Sigmoid colon (tissue), 4 donors: ENCODE data around the gene RACK1.

Experiments
- EP300 ChIP-seq, 4 donors: sonication (generic); formaldehyde crosslinking; IDR thresholded peaks; one replicate each; pipeline ENCODE4 v1.6.1; 2017; ENCODE audit warnings: antibody characterized with exemption in 4 of 4
- POLR2A ChIP-seq, 2 donors: fragments of 450-650 bp; IDR thresholded peaks; one replicate each; pipeline ENCODE4 v1.6.1; 2016; ENCODE audit warnings: antibody characterized with exemption in 2 of 2, mild to moderate bottlenecking in 2 of 2, moderate library complexity in 2 of 2
- POLR2AphosphoS5 ChIP-seq, 4 donors: sonication (generic); formaldehyde crosslinking; IDR thresholded peaks; one replicate each; pipeline ENCODE4 v1.6.1; 2017; ENCODE audit warnings: antibody characterized with exemption in 4 of 4
- TF ChIP-seq, protein P1 (sequence below), 4 experiments: fragments of 450-650 bp in 3 of 4; fragments of 200-600 bp in 1 of 4; IDR thresholded peaks; one replicate each; pipeline ENCODE4 v1.5.1; 2016 to 2019; ENCODE audit warnings: antibody characterized with exemption in 4 of 4, mild to moderate bottlenecking in 3 of 4, moderate library complexity in 2 of 4

DNA sequence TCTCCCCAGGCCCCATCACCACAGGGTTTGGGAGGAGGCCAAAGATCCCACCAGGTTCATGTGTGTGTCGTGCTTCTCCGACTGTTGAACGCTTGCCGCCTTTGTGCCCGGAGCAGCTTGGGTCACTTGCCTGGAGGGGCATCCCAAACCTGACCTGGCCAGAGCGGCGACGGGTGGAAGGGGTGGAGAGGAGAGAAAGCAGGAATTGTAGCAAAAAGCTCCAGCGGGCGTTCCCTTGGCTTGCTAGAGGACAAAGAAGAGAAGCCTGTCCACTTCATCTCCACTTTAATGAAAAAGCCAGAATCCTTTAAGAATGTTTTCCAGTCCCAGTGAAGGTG is 23.6 kb downstream of the RACK1 start:
- TF ChIP-seq, protein P1, sequence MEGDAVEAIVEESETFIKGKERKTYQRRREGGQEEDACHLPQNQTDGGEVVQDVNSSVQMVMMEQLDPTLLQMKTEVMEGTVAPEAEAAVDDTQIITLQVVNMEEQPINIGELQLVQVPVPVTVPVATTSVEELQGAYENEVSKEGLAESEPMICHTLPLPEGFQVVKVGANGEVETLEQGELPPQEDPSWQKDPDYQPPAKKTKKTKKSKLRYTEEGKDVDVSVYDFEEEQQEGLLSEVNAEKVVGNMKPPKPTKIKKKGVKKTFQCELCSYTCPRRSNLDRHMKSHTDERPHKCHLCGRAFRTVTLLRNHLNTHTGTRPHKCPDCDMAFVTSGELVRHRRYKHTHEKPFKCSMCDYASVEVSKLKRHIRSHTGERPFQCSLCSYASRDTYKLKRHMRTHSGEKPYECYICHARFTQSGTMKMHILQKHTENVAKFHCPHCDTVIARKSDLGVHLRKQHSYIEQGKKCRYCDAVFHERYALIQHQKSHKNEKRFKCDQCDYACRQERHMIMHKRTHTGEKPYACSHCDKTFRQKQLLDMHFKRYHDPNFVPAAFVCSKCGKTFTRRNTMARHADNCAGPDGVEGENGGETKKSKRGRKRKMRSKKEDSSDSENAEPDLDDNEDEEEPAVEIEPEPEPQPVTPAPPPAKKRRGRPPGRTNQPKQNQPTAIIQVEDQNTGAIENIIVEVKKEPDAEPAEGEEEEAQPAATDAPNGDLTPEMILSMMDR (IDR thresholded peaks at IDR 0.05): no peak
- TF ChIP-seq POLR2A (IDR thresholded peaks at IDR 0.05) (no peak), EP300 (IDR thresholded peaks at IDR 0.05) (no peak), POLR2AphosphoS5 (IDR thresholded peaks at IDR 0.05) (no peak)
